Measurements from ENCODE around the gene ZCCHC2.

Gene ZCCHC2

GRCh38 chr18:62522504-62523254, at the start of gene ZCCHC2:
Gene ZCCHC2, plus strand, starts transcription at chr18:62523025. Its CDS starts 400 bp downstream, at chr18:62523425.
- Histone ChIP-seq H3K36me3 (no peaks in the 10 kb centered on the region), H3K27me3 (no peaks in the 10 kb centered on the region), H3K27ac (peak within 1 kb of the TSS; percentile 99 to 100), H3K4me3 (peak within 1 kb of the TSS; percentile 98), H3K9me3 (no peaks in the 10 kb centered on the region), H3K4me1 (peaks cover 0 to 22% (median 10%) of the 10 kb centered on the region in 4 donors)
- DNase-seq: peak; percentile 96 to 99
- TF ChIP-seq CTCF (IDR thresholded peaks at IDR 0.05): no peak
- intact Hi-C loops (cut with DNase I; ENCODE audit: low total_unique reads): loop anchor here (2.0 to 10.0 kb wide), 4 partner anchors 86 to 902 kb away; partner anchors contain the start of genes PIGN, RELCH and VPS4B

- no peak for DNase-seq
- H3K4me1 ChIP-seq: no peaks in the 10 kb centered on the region
- no peaks in the 10 kb centered on the region for H3K36me3 ChIP-seq
- peaks cover 7 to 15% (median 10%) of the 10 kb centered on the region in 3 donors for H3K9me3 ChIP-seq
- intact Hi-C loops (cut with DNase I; ENCODE audit: low total_unique reads): no loop called here
- H3K4me3 ChIP-seq: no peak overlapping the region
- no peak for TF ChIP-seq CTCF (IDR thresholded peaks at IDR 0.05)
- H3K27me3 ChIP-seq: no peaks in the 10 kb centered on the region
- H3K27ac ChIP-seq: no peak overlapping the region
Observed at GRCh38 chr18:62479574-62479973, 43.3 kb upstream of the ZCCHC2 start.

- Histone ChIP-seq H3K9me3 (peaks cover 7 to 15% (median 10%) of the 10 kb centered on the region in 3 donors), H3K4me3 (no peak overlapping the region), H3K36me3 (no peaks in the 10 kb centered on the region), H3K4me1 (no peaks in the 10 kb centered on the region), H3K27ac (no peak overlapping the region), H3K27me3 (no peaks in the 10 kb centered on the region)
- no peak for TF ChIP-seq CTCF (IDR thresholded peaks at IDR 0.05)
- DNase-seq: no peak
- intact Hi-C loops (cut with DNase I; ENCODE audit: low total_unique reads): no loop called here
Observed at GRCh38 chr18:62480927-62481326, 41.9 kb upstream of the ZCCHC2 start.

- Histone ChIP-seq H3K4me1 (no peaks in the 10 kb centered on the region), H3K36me3 (no peaks in the 10 kb centered on the region), H3K27ac (no peak overlapping the region), H3K9me3 (peaks cover 7 to 14% (median 10%) of the 10 kb centered on the region in 3 donors), H3K4me3 (no peak overlapping the region), H3K27me3 (no peaks in the 10 kb centered on the region)
- no peak for DNase-seq
- TF ChIP-seq CTCF (IDR thresholded peaks at IDR 0.05): no peak
- intact Hi-C loops (cut with DNase I; ENCODE audit: low total_unique reads): no loop called here
Observed at GRCh38 chr18:62484941-62485340, 37.9 kb upstream of the ZCCHC2 start.

GRCh38 chr18:62485684-62486083, 37.1 kb upstream of the ZCCHC2 start:
- TF ChIP-seq CTCF (IDR thresholded peaks at IDR 0.05): no peak
- H3K27me3 ChIP-seq: no peaks in the 10 kb centered on the region
- DNase-seq: no peak
- H3K4me3 ChIP-seq: no peak overlapping the region
- intact Hi-C loops (cut with DNase I; ENCODE audit: low total_unique reads): no loop called here
- H3K27ac ChIP-seq: no peak overlapping the region
- H3K9me3 ChIP-seq: peaks cover 6 to 7% (median 7%) of the 10 kb centered on the region in 3 donors
- H3K36me3 ChIP-seq: no peaks in the 10 kb centered on the region
- no peaks in the 10 kb centered on the region for H3K4me1 ChIP-seq

Measured in tibial artery (tissue), 4 donors.